ENCODE data around the gene CXCL13. TPM values are rescaled to one million over a fixed set of nuclear protein-coding genes. Genes with fewer than 3 reads are reported as not detected.
"Not testable (repeated sequence)": the region's sequence is repeated elsewhere in the genome, so short reads cannot be mapped to it uniquely, and the experiment has no call there.

CXCL13 gene, protein sequence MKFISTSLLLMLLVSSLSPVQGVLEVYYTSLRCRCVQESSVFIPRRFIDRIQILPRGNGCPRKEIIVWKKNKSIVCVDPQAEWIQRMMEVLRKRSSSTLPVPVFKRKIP
- total RNA-seq (2014; rRNA removed; shearing (Covaris generic)) = not detected in 2 replicates

DNA sequence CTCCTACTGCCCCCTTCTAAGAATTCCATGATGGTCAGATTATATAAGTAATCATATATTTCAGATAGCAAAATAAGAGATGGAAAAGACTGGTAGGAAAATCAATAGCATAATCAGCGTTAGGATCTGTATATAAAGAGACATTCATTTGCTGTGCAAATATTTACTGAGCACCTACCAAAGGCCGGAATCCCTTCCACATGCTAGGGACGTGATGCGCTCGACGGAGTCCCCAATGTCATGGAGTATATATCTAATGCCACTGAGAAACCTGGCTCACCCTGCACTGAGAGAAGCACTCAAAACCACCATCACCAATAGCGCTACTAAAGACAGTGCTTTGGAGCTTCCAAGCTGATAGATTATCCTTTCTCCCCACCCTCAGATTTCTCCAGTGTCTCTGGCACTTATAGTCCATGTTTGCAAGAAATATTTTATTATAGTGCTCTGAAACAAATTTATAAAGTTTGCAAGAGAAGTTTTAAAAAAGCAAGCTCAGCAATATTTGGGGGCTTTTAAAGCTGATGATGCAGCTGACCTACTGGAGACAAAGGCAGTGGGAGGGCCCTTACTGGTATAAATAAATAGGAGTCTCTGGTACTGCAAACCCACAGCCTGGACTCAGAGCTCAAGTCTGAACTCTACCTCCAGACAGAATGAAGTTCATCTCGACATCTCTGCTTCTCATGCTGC, at the start of gene CXCL13:
CXCL13 (plus strand) TSS at position 611 of the 693 bp plus-strand sequence; CDS start at position 657, 46 bp downstream.
- H3K4me1 ChIP-seq = no peaks in the 10 kb centered on the region
- H3K27me3 ChIP-seq = peaks cover 3% of the 10 kb centered on the region; the same call in 1 of the 2 replicates
- H3K27ac ChIP-seq = no peak within 1 kb of the TSS
- no peaks in the 10 kb centered on the region for H3K36me3 ChIP-seq
- H3K4me3 ChIP-seq = no peak within 1 kb of the TSS
- DNase-seq = no peak
- no peaks in the 10 kb centered on the region for H3K9me3 ChIP-seq (replicated peaks)

GRCh38 chr4:77560170-77560569, 45.5 kb upstream of the CXCL13 start:
- H3K4me3 ChIP-seq = no peak overlapping the region
- H3K27ac ChIP-seq = no peak overlapping the region
- peaks cover 5% of the 10 kb centered on the region for H3K9me3 ChIP-seq (replicated peaks)
- no peaks in the 10 kb centered on the region for H3K27me3 ChIP-seq
- H3K36me3 ChIP-seq = no peaks in the 10 kb centered on the region
- no peak for DNase-seq
- H3K4me1 ChIP-seq = no peaks in the 10 kb centered on the region

DNA sequence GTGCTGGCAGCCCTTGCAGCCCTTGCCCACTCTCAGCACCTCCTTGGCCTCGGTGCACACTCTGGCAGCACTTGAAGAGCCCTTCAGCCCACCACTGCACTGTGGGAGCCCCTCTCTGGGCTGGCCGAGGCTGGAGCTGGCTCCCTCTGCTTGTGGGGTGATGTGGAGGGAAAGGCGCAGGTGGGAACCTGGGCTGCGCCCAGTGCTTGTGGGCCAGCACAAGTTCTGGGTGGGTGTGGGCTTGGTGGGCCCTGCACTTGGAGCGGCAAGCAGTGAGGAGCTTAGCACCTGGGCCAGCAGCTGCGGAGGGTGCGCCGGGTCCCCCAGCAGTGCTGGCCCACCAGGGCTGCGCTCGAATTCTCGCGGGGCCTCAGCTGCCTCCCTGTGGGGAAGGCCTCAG, 43.9 kb upstream of the CXCL13 start:
- H3K27ac ChIP-seq; H3K27me3 ChIP-seq; H3K4me3 ChIP-seq; H3K36me3 ChIP-seq; H3K9me3 ChIP-seq (replicated peaks); H3K4me1 ChIP-seq; DNase-seq: not testable (repeated sequence)

GRCh38 chr4:77564231-77564630, 41.4 kb upstream of the CXCL13 start:
- Histone ChIP-seq H3K4me1 (no peaks in the 10 kb centered on the region), H3K4me3 (no peak overlapping the region), H3K9me3 (replicated peaks) (peaks cover 3% of the 10 kb centered on the region; the same call in 1 of the 2 replicates), H3K27me3 (no peaks in the 10 kb centered on the region), H3K27ac (no peak overlapping the region), H3K36me3 (no peaks in the 10 kb centered on the region)
- DNase-seq = no peak

GRCh38 chr4:77566148-77566547, 39.5 kb upstream of the CXCL13 start:
- no peaks in the 10 kb centered on the region; the same call in 1 of the 2 replicates for H3K9me3 ChIP-seq (replicated peaks)
- H3K27ac ChIP-seq = no peak overlapping the region
- no peak overlapping the region for H3K4me3 ChIP-seq
- H3K27me3 ChIP-seq = no peaks in the 10 kb centered on the region
- H3K36me3 ChIP-seq = no peaks in the 10 kb centered on the region
- H3K4me1 ChIP-seq = no peaks in the 10 kb centered on the region
- no peak for DNase-seq

- no peak overlapping the region for H3K27ac ChIP-seq
- H3K9me3 ChIP-seq (replicated peaks) = no peaks in the 10 kb centered on the region; the same call in 1 of the 2 replicates
- H3K27me3 ChIP-seq = no peaks in the 10 kb centered on the region
- no peaks in the 10 kb centered on the region for H3K36me3 ChIP-seq
- no peaks in the 10 kb centered on the region for H3K4me1 ChIP-seq
- DNase-seq = no peak
- H3K4me3 ChIP-seq = no peak overlapping the region
Observed at GRCh38 chr4:77567549-77567948, 38.1 kb upstream of the CXCL13 start.

DNA sequence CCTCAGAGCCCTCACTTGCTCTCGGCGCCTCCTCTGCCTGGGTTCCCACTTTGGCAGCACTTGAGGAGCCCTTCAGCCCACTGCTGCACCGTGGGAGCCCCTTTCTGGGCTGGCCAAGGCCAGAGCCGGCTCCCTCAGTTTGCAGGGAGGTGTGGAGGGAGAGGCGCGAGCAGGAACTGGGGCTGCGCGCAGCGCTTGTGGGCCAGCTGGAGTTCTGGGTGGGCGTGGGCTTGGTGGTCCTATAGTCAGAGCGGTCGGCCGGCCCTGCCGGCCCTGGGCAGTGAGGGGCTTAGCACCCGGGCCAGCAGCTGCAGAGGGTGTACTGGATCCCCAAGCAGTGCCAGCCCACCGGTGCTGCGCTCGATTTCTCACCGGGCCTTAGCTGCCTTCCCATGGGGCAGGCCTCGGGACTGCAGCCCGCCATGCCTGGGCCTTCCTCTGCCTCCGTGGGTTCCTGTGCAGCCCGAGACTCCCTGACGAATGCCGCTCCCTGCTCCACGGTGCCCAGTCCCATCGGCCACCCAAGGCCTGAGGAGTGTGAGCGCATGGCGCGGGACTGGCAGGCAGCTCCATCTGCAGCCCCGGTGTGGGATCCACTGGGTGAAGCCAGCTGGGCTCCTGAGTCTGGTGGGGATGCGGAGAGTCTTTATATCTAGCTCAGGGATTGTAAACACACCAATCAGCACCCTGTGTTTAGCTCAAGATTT, 35.0 kb upstream of the CXCL13 start:
- not testable (repeated sequence) for H3K4me3 ChIP-seq; H3K36me3 ChIP-seq; DNase-seq; H3K9me3 ChIP-seq (replicated peaks); H3K27me3 ChIP-seq; H3K4me1 ChIP-seq; H3K27ac ChIP-seq

- H3K4me3 ChIP-seq = no peak overlapping the region
- DNase-seq = no peak
Observed at GRCh38 chr4:77576351-77576750, 29.3 kb upstream of the CXCL13 start.

DNA sequence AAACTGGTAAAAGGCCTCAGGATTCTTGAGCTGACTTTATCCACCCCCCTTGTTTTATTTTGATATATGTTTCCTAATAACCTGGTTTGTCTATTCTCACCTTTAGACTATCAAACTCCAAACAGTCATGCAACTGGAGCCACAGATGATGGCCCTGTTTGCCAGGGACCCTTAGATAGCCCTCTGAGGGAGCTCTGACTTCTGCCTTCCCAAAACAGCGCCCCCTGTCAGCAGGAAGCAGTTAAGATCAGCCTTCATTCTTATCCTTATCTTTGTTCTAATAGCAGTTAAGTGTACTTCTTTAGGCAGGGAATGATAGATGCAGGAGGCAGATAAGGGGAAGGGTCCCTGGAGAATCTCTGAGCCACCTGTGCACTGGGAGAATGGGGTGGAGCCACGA, 27.5 kb upstream of the CXCL13 start:
- Histone ChIP-seq H3K9me3 (replicated peaks) (no peaks in the 10 kb centered on the region), H3K27ac (no peak overlapping the region), H3K4me1 (peaks cover 14% of the 10 kb centered on the region), H3K36me3 (no peaks in the 10 kb centered on the region), H3K27me3 (no peaks in the 10 kb centered on the region), H3K4me3 (no peak overlapping the region)
- DNase-seq = peak in 1 of 2 experiments; percentile 16

More at GRCh38 chr4:77576351-77576750, 29.3 kb upstream of the CXCL13 start:
- no peaks in the 10 kb centered on the region for H3K36me3 ChIP-seq
- no peaks in the 10 kb centered on the region for H3K27me3 ChIP-seq
- H3K27ac ChIP-seq = no peak overlapping the region
- H3K4me1 ChIP-seq = peaks cover 10% of the 10 kb centered on the region
- H3K9me3 ChIP-seq (replicated peaks) = no peaks in the 10 kb centered on the region

DNA sequence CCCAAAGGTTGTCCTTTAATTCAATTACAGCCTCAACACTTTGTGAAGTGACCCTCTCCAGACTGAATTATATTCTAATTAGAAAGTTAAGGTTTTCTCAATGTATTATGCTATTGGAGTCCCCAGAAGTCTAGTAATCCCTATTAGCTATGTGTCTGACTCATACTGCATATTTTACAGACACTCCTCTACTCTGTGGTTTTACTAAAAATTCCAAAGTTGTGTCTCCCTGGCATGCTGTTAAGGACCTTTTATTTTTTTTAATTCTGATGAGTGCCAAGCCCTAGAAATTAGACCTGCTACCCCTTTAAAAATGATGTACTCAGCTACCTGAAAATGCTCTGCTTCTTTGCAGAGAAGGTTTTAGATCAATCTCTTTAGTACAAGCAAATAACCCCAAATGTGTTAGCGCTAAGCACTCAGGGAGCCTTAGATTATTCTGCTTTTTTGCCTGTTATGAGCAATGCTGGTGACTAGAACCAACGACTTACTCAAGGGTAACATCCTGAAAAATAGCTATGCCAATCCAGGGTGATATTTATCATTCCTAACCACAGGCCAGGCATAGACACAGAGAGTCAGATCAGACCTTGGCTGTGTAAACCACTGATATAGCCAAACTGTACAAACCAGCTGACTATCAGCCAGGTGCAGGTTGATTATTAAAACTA, 26.1 kb upstream of the CXCL13 start:
- no peak overlapping the region for H3K4me3 ChIP-seq
- peak; percentile 13 to 53 for DNase-seq
- 0 out of 2 replicates have a peak, but pooled peaks cover 5% of the 10 kb centered on the region for H3K9me3 ChIP-seq (replicated peaks)
- H3K36me3 ChIP-seq = no peaks in the 10 kb centered on the region
- H3K27me3 ChIP-seq = no peaks in the 10 kb centered on the region
- peak overlapping the region; percentile 36 for H3K27ac ChIP-seq
- peaks cover 14% of the 10 kb centered on the region for H3K4me1 ChIP-seq

DNA sequence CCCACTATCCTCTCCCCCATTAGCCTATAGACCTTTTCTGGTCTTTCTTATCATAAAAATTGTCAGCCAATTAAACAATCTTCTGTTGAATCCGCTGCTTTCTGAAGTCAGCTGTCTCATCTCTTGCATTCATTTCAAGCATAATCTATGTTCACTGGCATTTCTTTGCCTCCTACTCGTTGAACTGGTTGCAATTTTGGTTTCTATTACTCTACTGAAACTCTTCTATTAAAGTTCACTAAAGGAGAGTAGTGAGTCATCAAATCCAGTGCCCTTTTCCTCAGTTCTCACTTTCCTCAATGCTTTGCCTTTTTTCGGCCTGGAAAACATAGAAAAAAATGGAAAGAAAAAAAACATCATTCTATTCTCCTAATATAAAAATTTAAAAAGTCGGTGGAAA, 23.9 kb upstream of the CXCL13 start:
- no peak for DNase-seq
- Histone ChIP-seq H3K36me3 (no peaks in the 10 kb centered on the region), H3K9me3 (replicated peaks) (0 out of 2 replicates have a peak, but pooled peaks cover 5% of the 10 kb centered on the region), H3K27ac (no peak overlapping the region), H3K4me3 (no peak overlapping the region), H3K4me1 (peaks cover 16% of the 10 kb centered on the region), H3K27me3 (no peaks in the 10 kb centered on the region)

DNA sequence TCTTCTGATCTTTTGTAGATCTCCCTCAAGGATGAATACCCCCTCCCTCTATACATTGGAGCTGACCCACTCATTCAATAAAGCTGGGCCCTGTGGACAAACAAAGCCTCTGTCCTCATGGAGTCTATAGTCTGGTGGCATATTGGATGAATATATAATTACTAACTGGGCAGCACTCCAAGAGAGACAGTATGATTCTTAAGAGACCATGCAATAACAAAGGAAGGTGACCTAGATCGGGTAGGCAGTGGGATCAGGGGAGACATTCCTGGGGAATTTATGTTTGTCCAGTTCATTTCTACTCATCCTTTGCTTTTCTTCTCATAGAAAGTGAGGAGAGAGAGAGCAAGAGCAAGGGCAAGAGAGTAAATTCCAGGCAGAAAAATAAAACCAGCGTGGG, 23.5 kb upstream of the CXCL13 start:
- Histone ChIP-seq H3K36me3 (no peaks in the 10 kb centered on the region), H3K4me1 (peaks cover 19% of the 10 kb centered on the region), H3K27ac (no peak overlapping the region), H3K9me3 (replicated peaks) (0 out of 2 replicates have a peak, but pooled peaks cover 5% of the 10 kb centered on the region), H3K27me3 (no peaks in the 10 kb centered on the region), H3K4me3 (no peak overlapping the region)
- DNase-seq = no peak

GRCh38 chr4:77582711-77583110, 22.9 kb upstream of the CXCL13 start:
- 0 out of 2 replicates have a peak, but pooled peaks cover 5% of the 10 kb centered on the region for H3K9me3 ChIP-seq (replicated peaks)
- no peak for DNase-seq
- H3K27ac ChIP-seq = no peak overlapping the region
- no peak overlapping the region for H3K4me3 ChIP-seq
- H3K36me3 ChIP-seq = no peaks in the 10 kb centered on the region
- peaks cover 24% of the 10 kb centered on the region for H3K4me1 ChIP-seq
- no peaks in the 10 kb centered on the region for H3K27me3 ChIP-seq

DNA sequence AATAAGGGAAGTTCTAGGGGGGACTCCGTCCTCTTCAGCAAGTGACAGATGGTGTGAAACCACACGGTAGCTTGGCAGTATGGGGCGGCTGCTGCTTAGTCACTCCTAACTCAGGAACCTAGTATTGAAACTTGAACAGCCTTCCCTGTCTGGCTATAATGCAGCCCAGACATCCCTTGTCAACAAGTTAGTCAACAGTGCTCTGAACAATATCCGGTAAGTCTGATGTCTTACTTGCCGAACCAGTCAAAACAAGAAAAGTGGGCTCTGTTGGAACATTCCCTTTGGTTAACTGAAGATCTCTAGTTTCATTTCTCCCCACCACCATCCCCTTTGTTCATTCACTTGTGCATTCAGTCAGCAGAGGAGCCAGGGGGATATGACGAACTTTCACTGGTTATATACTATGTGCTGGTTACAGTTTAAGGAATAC, 18.7 kb upstream of the CXCL13 start:
- Histone ChIP-seq H3K4me3 (no peak overlapping the region), H3K9me3 (replicated peaks) (0 out of 2 replicates have a peak, but pooled peaks cover 7% of the 10 kb centered on the region), H3K36me3 (no peaks in the 10 kb centered on the region), H3K27ac (0 out of 2 replicates have a peak overlapping the region, but pooled peaks have one; percentile 5), H3K4me1 (peaks cover 13% of the 10 kb centered on the region), H3K27me3 (no peaks in the 10 kb centered on the region)
- DNase-seq = peak; percentile 31 to 49
